ENCODE measurements around the gene SLC38A9. TPM values are rescaled to one million over a fixed set of nuclear protein-coding genes. Genes with fewer than 3 reads are reported as not detected.
"Not testable (repeated sequence)": the region's sequence is repeated elsewhere in the genome, so short reads cannot be mapped to it uniquely, and the experiment has no call there.

Gene SLC38A9
- total RNA-seq, 2 donors from 2014 or later = 4.8 to 9.1 TPM

DNA sequence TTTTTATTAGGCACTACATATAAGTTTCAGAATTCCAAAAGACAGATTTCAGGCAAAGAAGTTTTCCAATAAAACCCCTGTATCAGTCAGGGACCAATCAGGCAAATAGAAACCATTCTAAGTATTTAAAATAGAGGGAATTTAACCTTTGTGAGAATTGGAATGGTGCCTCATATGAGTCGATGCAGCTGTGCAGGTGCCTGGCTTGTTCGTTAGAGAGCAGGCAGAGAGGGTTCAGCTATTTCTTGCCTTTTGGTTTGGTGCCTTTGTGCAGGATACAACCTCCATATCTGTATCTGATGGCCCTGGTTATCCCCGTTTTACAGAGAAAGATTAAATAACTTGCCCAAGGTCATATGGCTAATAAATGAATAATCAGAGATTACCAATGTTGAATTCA is 19.7 kb upstream of the SLC38A9 start:
- Histone ChIP-seq H3K36me3 (no peaks in the 10 kb centered on the region), H3K27me3 (no peaks in the 10 kb centered on the region), H3K4me3 (no peak overlapping the region), H3K27ac (no peak overlapping the region), H3K4me1 (no peaks in the 10 kb centered on the region), H3K9me3 (no peaks in the 10 kb centered on the region)
- TF ChIP-seq, protein P1, sequence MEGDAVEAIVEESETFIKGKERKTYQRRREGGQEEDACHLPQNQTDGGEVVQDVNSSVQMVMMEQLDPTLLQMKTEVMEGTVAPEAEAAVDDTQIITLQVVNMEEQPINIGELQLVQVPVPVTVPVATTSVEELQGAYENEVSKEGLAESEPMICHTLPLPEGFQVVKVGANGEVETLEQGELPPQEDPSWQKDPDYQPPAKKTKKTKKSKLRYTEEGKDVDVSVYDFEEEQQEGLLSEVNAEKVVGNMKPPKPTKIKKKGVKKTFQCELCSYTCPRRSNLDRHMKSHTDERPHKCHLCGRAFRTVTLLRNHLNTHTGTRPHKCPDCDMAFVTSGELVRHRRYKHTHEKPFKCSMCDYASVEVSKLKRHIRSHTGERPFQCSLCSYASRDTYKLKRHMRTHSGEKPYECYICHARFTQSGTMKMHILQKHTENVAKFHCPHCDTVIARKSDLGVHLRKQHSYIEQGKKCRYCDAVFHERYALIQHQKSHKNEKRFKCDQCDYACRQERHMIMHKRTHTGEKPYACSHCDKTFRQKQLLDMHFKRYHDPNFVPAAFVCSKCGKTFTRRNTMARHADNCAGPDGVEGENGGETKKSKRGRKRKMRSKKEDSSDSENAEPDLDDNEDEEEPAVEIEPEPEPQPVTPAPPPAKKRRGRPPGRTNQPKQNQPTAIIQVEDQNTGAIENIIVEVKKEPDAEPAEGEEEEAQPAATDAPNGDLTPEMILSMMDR (IDR thresholded peaks at IDR 0.05) = no peak
- DNase-seq (ENCODE audit: low spot score) = no peak

DNA sequence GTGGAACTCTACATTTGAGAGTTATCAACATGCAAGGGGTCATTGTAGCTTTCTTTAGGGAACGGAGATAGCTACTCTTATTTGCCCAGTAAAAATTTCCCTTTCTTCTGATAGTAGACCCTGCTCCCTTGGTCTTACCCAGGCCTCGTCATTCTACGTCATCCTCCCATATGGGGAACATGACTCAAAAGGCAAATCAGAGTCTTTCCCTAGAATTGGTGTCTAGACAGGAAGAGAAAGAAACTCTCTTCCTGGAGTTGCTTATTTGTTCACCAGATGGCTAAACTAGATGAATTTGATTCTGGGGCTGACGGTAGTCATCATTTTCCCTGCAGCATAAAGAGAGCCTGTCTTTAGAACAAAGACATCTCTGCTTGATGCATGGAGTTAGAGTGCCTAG is 12.2 kb upstream of the SLC38A9 start:
- Histone ChIP-seq H3K4me1 (no peaks in the 10 kb centered on the region), H3K9me3 (no peaks in the 10 kb centered on the region), H3K27me3 (no peaks in the 10 kb centered on the region), H3K36me3 (no peaks in the 10 kb centered on the region), H3K4me3 (no peak overlapping the region), H3K27ac (no peak overlapping the region)
- DNase-seq (ENCODE audit: low spot score) = no peak
- TF ChIP-seq, protein P1 (IDR thresholded peaks at IDR 0.05) = no peak

DNA sequence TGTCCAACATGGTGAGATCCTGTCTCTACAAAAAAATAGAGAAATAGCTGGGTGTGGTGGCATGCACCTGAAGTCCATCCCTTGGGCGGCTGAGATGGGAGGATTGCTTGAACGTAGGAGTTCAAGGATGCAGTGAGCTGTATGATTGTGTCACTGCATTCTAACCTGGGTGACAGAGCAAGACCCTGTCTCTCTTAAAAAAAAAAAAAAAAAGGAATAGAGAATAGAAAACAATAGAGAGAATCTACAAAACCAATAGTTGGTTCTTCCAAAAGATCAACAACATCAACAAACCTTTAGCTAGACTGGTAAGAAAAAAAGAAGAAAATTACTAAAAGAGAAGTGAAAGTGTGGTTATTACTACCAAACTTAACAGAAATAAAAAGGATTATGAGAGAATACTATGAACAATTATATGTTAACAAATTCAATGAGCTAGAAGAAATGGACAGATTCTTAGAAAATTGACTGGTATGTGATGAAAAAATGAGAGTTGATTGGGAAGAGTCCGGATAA is 8.1 kb upstream of the SLC38A9 start:
- Histone ChIP-seq H3K27me3 (no peaks in the 10 kb centered on the region), H3K36me3 (no peaks in the 10 kb centered on the region), H3K4me1 (no peaks in the 10 kb centered on the region), H3K27ac (no peak overlapping the region), H3K9me3 (no peaks in the 10 kb centered on the region), H3K4me3 (no peak overlapping the region)
- TF ChIP-seq, protein P1 (IDR thresholded peaks at IDR 0.05) = no peak
- DNase-seq (ENCODE audit: low spot score) = no peak

DNA sequence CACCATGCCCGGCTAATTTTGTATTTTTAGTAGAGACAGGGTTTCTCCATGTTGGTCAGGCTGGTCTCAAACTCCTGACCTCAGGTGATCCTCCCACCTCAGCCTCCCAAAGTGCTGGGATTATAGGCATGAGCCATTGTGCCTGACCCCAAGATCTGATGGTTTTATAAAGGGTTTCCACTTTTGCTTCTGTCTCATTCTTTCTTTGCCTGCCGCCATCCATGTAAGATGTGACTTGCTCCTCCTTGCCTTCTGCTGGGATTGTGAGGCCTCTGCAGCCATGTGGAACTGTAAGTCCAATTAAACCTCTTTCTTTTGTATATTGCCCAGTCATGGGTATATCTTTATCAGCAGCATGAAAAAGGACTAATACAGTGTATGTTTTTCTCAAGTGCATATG is 6.9 kb upstream of the SLC38A9 start:
- H3K27ac ChIP-seq; H3K36me3 ChIP-seq; H3K9me3 ChIP-seq; H3K4me3 ChIP-seq; H3K4me1 ChIP-seq; H3K27me3 ChIP-seq; DNase-seq (ENCODE audit: low spot score): not testable (repeated sequence)

DNA sequence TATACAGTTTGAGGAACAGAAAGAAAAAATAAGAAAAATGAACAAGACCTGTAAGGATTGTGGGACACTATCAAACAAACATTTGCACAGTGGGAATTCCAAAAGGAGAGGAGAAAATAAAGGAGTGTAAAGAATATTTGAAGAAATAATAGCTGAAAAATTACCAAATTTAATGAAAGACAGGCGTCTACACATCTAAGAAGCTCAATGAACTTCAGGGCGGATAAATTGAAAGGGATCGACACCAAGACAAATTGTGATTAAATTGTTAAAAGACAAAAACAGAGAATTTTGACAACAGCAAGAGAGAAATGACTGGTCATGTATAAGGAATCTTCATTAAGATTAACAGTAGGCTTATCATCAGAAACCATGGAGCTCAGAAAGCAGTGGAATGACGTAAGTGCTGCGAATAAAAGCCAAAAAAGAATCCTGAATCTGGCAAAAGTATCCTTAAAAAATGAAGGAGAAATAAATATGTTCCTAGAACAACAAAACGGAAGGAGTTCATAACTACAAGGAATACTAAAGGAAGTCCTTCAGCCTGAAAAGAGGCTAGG is 3.5 kb upstream of the SLC38A9 start:
- Histone ChIP-seq H3K27ac (no peak overlapping the region), H3K9me3 (no peaks in the 10 kb centered on the region), H3K36me3 (no peaks in the 10 kb centered on the region), H3K4me1 (peaks cover 0 to 11% of the 10 kb centered on the region in 2 donors), H3K27me3 (no peaks in the 10 kb centered on the region), H3K4me3 (no peak overlapping the region)
- no peak for DNase-seq (ENCODE audit: low spot score)
- TF ChIP-seq, protein P1 (IDR thresholded peaks at IDR 0.05) = no peak

DNA sequence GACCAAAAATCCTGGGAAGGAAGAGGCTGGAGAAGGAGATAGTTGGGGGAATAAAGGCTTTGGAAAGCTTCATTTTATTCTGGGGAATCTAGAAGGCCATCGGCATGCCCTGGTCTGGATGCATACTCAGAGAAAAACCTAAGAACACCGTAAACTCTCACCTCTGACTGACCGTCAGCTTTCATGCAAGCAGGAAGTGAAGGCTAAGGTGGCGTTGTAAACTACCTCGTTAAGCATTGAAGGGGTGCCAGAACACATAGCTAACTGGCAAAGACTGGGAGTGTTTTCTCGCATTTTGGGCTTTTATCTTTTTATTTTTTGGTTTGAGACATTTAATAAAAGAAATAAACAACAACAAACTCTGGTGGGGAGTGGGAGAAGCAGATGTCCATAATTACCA is 2.6 kb upstream of the SLC38A9 start:
- DNase-seq (ENCODE audit: low spot score) = no peak
- Histone ChIP-seq H3K4me1 (peaks cover 0 to 11% of the 10 kb centered on the region in 2 donors), H3K27ac (no peak overlapping the region), H3K27me3 (no peaks in the 10 kb centered on the region), H3K4me3 (no peak overlapping the region), H3K36me3 (no peaks in the 10 kb centered on the region), H3K9me3 (no peaks in the 10 kb centered on the region)
- TF ChIP-seq, protein P1 (IDR thresholded peaks at IDR 0.05) = no peak

Measured in right atrium auricular region (tissue), 2 donors.